Mesenteric fat pad (tissue), 1 donor: ENCODE results near the gene IL11RA. TPM values are rescaled to one million over a fixed set of nuclear protein-coding genes. Genes with fewer than 3 reads are reported as not detected.

Source experiments
- DNase-seq: peaks from one replicate; pipeline ENCODE4 v3.0.0-alpha.2; 2020; ENCODE audit warnings: low spot score
- total RNA-seq: library from RNA; stranded (reverse); fragmentation: NEBNext Ultra II Directional; extraction: Animal tissue kit (Norgen Biotek cat#: 25700); gene quantifications from one replicate; pipeline ENCODE4 v1.2.1, GENCODE V29; 2021
- donor health status: DM: yes; HTN: yes; CAD: no.

Gene IL11RA
- total RNA-seq, 1 donor from 2014 or later, result 15.6 TPM

DNA sequence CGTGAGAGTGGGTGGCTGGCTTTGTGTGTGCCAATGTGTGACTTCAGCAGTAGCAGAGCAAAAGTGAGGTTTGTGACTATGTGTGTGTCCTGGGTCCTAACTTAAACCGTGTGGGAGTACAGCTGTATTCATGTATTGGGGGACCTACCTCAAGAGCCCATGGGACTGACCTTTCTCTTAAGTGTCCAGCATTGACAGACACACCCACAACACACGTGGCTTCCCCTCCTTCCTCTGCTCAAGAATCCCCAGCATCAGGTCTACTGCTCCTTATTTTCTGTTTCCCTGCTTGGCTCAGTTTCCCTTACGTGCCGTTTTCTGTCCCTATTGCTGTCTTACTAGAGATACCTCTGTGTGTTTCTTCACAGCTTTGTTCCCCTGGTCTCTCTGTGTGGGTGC, 616 bp downstream of the IL11RA start:
- no peak for DNase-seq

- DNase-seq, result no peak
These were observed 1.4 kb downstream of the IL11RA start for GRCh38 chr9:34653151-34654072.

DNA sequence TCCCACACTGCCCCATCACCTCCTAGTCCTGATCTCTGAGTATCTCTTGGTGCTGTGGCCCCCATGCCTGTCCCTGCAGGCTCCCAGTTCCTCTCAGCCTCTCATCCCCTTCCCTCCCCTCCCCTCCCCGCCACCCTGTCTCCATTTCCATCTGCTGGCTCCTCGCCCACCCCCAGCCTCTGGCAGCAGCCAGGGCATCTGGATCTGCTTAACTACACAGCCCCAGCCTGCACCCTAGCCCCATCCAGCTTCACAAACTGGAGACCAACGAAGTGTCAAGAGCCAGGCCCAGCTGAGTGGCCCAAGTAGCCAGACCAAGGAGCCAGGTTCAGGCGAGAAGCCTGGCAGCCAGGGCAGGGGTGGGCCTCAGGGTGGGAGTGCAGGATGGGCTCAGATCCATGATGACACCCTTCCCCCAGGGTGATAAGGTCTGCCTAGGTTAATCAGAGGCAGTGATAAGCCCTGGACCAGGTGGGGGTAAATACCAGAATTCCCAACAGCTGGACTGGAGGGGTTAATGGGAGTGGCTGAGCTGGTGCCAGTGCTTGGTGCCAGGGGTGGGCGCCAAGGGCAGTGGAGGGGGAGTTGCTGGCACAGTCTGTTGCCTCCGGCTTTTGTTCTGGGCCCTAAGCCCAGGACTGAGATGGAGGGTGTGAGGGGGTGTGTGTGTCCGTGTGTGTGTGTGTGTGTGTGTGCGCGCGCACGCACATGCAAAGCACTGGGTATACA, 2.5 kb downstream of the IL11RA start:
- no peak for DNase-seq

- DNase-seq, result no peak
These were observed 3.4 kb downstream of the IL11RA start for GRCh38 chr9:34655394-34655793.

- no peak for DNase-seq
These were observed 5.0 kb downstream of the IL11RA start for GRCh38 chr9:34656992-34657391.

DNA sequence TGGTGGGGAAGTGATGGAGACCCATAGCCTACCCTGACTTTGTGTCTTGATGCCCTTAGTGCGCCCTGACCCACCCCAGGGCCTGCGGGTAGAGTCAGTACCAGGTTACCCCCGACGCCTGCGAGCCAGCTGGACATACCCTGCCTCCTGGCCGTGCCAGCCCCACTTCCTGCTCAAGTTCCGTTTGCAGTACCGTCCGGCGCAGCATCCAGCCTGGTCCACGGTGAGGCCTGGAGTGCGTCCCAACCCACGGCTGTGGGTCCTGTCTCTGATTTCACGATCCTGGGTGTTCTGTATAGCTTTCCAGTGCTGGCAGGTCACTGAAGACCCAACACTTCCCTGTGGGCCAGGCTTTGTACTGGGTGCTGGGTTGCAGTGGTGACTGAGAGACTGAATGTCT, 6.5 kb downstream of the IL11RA start:
- no peak for DNase-seq

GRCh38 chr9:34659592-34660253, 7.7 kb downstream of the IL11RA start:
- DNase-seq, result no peak

- DNase-seq, result no peak
These were observed 10.7 kb downstream of the IL11RA start, which contains the start of gene CCL27 for GRCh38 chr9:34662526-34663302. CCL27 (minus strand) TSS chr9:34662657; CDS start chr9:34662633, 24 bp downstream.

DNA sequence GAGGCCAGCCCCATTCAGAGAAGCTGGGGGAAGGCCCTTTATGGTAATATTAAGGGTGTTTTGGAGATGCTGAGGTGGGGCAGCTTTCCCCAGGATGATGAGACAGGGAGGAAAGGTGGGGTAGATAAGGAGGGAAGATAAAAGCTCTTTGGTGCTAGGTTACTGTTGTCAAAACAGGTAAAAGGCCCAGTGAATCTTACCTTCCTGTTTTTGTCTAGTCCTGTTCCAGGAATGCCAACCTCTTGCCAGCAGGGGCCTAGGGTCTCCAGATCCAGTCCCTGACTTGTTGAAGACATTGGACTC, 11.3 kb downstream of the IL11RA start:
- no peak for DNase-seq

DNA sequence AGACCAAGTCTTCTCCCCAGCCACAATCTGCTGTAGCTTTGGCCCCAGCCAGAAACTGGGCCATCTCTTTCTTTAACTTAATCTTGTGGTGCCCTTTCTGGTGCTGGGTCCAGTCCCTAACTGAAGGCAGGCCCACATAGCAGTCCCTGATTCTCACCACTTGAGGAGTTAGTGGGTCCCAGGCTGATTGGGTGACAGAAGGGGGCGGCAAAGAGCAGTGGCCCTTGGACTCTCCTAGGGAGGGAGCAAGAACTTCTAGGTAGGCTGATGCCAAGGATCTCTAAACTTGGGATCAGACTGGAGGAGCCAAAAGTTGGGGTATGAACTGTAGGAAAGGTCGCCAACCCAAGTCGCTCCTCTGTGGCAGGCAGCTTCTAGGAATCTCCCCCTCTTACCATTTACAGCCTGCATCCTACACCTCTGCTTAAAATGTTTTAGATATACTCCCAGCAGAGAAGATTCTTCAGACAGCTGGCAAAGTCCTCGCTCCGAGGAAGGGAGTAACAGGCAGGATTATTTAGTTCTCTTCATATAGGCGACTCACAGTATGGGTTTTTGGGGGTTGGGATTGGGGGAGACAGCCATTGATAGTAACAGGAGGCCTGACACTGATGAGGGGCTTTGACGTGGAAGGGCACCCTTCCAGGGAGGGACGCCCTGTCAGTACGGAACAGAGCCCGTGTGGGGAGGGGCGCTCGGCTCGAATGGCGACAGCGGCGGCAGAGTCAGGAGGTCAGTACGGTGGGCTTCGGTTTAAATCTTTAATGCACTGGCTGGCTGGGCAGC, 12.5 kb downstream of the IL11RA start:
- no peak for DNase-seq

- no peak for DNase-seq
These were observed 13.0 kb downstream of the IL11RA start for GRCh38 chr9:34665067-34665380.

GRCh38 chr9:34665381-34666250, 13.6 kb downstream of the IL11RA start:
- DNase-seq, result peak; percentile 97

DNA sequence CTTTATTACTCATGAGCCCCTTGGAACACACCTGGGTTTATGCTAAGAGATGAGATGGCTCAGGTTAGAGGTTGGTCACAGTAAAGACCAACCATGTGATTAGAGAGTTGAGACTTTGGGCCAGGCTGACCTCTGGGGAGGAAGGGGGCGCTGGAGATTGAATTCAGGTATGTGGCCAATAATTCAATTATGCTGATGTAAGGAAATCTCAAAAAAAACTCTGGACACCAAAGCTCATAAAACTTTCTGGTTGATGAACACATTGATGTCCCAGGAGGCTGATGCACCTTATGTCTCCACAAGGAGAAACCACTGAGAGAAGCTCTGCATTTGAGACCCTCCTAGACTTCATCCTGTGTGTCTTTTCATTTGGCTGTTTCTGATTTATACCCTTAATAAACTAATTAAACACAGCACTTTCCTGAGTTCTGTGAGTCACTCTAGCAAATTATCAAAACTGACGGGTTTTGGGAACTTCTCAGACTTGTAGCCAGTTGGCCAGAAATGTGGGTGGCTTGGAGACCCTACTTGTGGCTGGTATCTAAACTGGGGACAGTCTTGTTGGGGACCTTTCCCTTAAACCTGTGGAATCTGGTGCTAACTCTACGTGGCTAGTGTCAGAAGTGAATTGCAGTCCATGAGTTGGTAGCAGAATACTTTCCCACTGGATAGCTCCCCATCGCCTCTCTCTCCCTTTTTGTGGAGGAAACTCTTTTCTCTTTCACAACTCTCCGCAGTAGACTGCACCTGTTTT, 18.0 kb downstream of the IL11RA start:
- DNase-seq, result no peak

DNA sequence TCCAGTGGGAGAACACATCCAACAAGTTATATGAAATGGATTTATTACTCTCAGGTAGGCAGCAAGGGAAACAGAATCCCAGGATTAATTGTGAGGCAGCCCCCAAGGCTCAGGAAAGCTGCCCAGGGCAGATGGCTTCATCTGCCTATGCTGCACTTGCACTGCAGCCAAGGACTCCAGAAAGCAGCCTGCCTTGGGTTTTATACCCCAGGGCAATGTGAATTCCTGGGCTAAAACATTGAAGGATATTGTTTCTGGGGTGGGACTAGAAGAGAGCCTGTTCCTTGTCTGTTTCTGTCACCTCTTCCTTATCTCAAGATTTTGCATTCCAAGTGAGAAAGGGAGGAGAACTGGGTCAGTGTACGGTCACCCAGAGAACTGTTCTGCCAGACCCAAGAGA, 19.3 kb downstream of the IL11RA start:
- DNase-seq, result no peak

DNA sequence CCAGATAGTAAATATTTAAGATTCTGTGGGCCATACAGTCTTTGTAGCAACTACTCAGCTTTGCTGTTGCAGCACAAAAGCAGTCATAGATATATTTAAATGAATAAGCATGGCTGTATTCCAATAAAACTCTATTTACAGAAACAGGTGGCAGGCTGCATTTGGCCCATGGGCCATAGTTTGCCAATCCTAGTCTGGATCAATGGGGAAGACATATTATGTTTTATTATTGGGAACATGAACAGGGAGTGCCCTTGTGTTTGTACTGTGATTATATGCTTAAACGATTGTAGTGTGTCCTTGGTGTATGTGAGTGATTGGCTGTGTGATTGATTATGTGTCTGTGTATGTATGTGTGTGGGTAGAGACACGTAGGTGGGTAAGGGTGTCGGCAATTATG, 22.5 kb downstream of the IL11RA start:
- no peak for DNase-seq

- DNase-seq, result no peak
These were observed 23.2 kb downstream of the IL11RA start for GRCh38 chr9:34675048-34675714.

- DNase-seq, result no peak
These were observed 23.9 kb downstream of the IL11RA start for GRCh38 chr9:34675869-34676268.

GRCh38 chr9:34684145-34684544, 32.2 kb downstream of the IL11RA start:
- no peak for DNase-seq
